Measurements from ENCODE around the gene GPX4.

GRCh38 chr19:1074544-1075283, 29.1 kb upstream of the GPX4 start:
- TF ChIP-seq, protein P1, sequence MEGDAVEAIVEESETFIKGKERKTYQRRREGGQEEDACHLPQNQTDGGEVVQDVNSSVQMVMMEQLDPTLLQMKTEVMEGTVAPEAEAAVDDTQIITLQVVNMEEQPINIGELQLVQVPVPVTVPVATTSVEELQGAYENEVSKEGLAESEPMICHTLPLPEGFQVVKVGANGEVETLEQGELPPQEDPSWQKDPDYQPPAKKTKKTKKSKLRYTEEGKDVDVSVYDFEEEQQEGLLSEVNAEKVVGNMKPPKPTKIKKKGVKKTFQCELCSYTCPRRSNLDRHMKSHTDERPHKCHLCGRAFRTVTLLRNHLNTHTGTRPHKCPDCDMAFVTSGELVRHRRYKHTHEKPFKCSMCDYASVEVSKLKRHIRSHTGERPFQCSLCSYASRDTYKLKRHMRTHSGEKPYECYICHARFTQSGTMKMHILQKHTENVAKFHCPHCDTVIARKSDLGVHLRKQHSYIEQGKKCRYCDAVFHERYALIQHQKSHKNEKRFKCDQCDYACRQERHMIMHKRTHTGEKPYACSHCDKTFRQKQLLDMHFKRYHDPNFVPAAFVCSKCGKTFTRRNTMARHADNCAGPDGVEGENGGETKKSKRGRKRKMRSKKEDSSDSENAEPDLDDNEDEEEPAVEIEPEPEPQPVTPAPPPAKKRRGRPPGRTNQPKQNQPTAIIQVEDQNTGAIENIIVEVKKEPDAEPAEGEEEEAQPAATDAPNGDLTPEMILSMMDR (IDR thresholded peaks at IDR 0.05), result no peak
- no peak for TF ChIP-seq EZH2phosphoT487 (IDR thresholded peaks at IDR 0.05)
- no peak for TF ChIP-seq EZH2 (IDR thresholded peaks at IDR 0.05)

All from neural progenitor cell (in vitro differentiated cells).